Natural killer cell (primary cell): ENCODE measurements around the gene DNAH7. TPM values are rescaled to one million over a fixed set of nuclear protein-coding genes. Genes with fewer than 3 reads are reported as not detected.
A peak's percentile ranks its signal among the peaks of the same experiment; 100 is the strongest.
"Not testable (repeated sequence)": the region's sequence is repeated elsewhere in the genome, so short reads cannot be mapped to it uniquely, and the experiment has no call there.

ENCODE experiments used
- ATAC-seq, 3 donors: fragments of 150-1000 bp in 2 of 3; fragments of 200-7000 bp in 1 of 3; cut with Tn5 transposase; 1 replicate in 1 of 3; 2 replicates in 2 of 3; pipeline ENCODE4 v1.10.0; 2021; ENCODE audit warnings: mild to moderate bottlenecking in 2 of 3, moderate library complexity in 2 of 3
- DNase-seq, 2 donors: peaks; one replicate each; pipeline versions ENCODE4 v3.0.0 to v3.0.0-alpha.2; 2013 to 2021; ENCODE audit warnings: mixed read lengths in 1 of 2
- H3K27ac ChIP-seq: one replicate; pipeline ENCODE4 v1.5.1; 2013; ENCODE audit warnings: mild to moderate bottlenecking, low read length
- H3K27me3 ChIP-seq: one replicate; pipeline ENCODE4 v1.6.1; 2013; ENCODE audit warnings: low read length; ENCODE audit not compliant: control insufficient read depth, insufficient read depth
- H3K36me3 ChIP-seq: one replicate; pipeline ENCODE4 v1.6.1; 2013; ENCODE audit warnings: low read length; ENCODE audit not compliant: control insufficient read depth, insufficient read depth
- H3K4me1 ChIP-seq: one replicate; pipeline ENCODE4 v1.6.1; 2013; ENCODE audit warnings: low read length; ENCODE audit not compliant: control insufficient read depth, insufficient read depth
- H3K4me3 ChIP-seq: one replicate; pipeline ENCODE4 v1.5.1; 2013; ENCODE audit warnings: low read length
- H3K9me3 ChIP-seq: one replicate; pipeline ENCODE4 v1.6.1; 2013; ENCODE audit warnings: low read length; ENCODE audit not compliant: control insufficient read depth, insufficient read depth
- H3K27ac Mint-ChIP-seq, 2 donors: one replicate each; pipeline ENCODE4 v1.8.0; 2022; ENCODE audit warnings: mild to moderate bottlenecking in 2 of 2, mixed read lengths in 2 of 2, moderate library complexity in 1 of 2
- H3K27me3 Mint-ChIP-seq, 2 donors: one replicate each; pipeline ENCODE4 v1.8.0; 2022; ENCODE audit warnings: low read depth in 2 of 2, mixed read lengths in 2 of 2
- H3K36me3 Mint-ChIP-seq: one replicate; pipeline ENCODE4 v1.8.0; 2022; ENCODE audit warnings: mixed read lengths
- H3K4me1 Mint-ChIP-seq, 2 donors: one replicate each; pipeline ENCODE4 v1.8.0; 2022; ENCODE audit warnings: mixed read lengths in 2 of 2
- H3K4me3 Mint-ChIP-seq: one replicate; pipeline ENCODE4 v1.8.0; 2022; ENCODE audit warnings: mild to moderate bottlenecking, moderate library complexity, mixed read lengths
- H3K9me3 Mint-ChIP-seq, 2 donors: one replicate each; pipeline ENCODE4 v1.8.0; 2022; ENCODE audit warnings: mixed read lengths in 2 of 2
- WGBS: methylation state at CpG from one replicate; pipeline ENCODE4 v1.1.7; 2013; ENCODE audit warnings: missing lambda C conversion rate; ENCODE audit not compliant: insufficient coverage; 5-methylcytosine and 5-hydroxymethylcytosine counted together
- intact Hi-C: fragments of 100-400 bp; cut with micrococcal nuclease; formaldehyde crosslinking; loops from one replicate; pipeline ENCODE4 v1.14.2; 2022
- total RNA-seq, 4 donors: library from RNA; stranded (reverse); fragments of 120-200 nt in 1 of 4; gene quantifications; one replicate each; pipeline versions ENCODE4 v1.2.3 to v1.2.4, GENCODE V29; 2013 to 2022
- TF ChIP-seq, protein P1 (sequence below): fragments of 200-600 bp; IDR thresholded peaks from one replicate; pipeline ENCODE4 v1.8.0; 2022; ENCODE audit warnings: antibody characterized with exemption

Gene DNAH7
- total RNA-seq, 3 donors from 2014 or later (not counting 1 experiment from before 2014, with no cell fraction given), result 0.07 to 0.20 TPM; not detected in 1

GRCh38 chr2:195695002-195695631, 373.5 kb downstream of the DNAH7 start:
- TF ChIP-seq, protein P1, sequence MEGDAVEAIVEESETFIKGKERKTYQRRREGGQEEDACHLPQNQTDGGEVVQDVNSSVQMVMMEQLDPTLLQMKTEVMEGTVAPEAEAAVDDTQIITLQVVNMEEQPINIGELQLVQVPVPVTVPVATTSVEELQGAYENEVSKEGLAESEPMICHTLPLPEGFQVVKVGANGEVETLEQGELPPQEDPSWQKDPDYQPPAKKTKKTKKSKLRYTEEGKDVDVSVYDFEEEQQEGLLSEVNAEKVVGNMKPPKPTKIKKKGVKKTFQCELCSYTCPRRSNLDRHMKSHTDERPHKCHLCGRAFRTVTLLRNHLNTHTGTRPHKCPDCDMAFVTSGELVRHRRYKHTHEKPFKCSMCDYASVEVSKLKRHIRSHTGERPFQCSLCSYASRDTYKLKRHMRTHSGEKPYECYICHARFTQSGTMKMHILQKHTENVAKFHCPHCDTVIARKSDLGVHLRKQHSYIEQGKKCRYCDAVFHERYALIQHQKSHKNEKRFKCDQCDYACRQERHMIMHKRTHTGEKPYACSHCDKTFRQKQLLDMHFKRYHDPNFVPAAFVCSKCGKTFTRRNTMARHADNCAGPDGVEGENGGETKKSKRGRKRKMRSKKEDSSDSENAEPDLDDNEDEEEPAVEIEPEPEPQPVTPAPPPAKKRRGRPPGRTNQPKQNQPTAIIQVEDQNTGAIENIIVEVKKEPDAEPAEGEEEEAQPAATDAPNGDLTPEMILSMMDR, result no peak
- peaks cover 4% of the 10 kb centered on the region for H3K36me3 Mint-ChIP-seq
- H3K36me3 ChIP-seq, result peaks cover 5% of the 10 kb centered on the region
- H3K4me1 ChIP-seq, result peaks cover 4% of the 10 kb centered on the region
- H3K9me3 Mint-ChIP-seq, result peaks cover 3 to 4% of the 10 kb centered on the region in 2 donors
- no peak overlapping the region for H3K27ac ChIP-seq
- H3K27me3 Mint-ChIP-seq, result no peaks in the 10 kb centered on the region
- peaks cover 64 to 71% of the 10 kb centered on the region in 2 donors for H3K4me1 Mint-ChIP-seq
- no peak for ATAC-seq
- no peak for DNase-seq
- no peaks in the 10 kb centered on the region for H3K27me3 ChIP-seq
- no peak overlapping the region for H3K4me3 ChIP-seq
- H3K9me3 ChIP-seq, result peaks cover 3% of the 10 kb centered on the region
- intact Hi-C loops, result no loop called here
- peak overlapping the region in 1 of 2 donors; percentile 31 for H3K27ac Mint-ChIP-seq
- 92% methylated on average over 8 of the region's 8 CpGs for WGBS
- H3K4me3 Mint-ChIP-seq, result no peak overlapping the region

- Histone ChIP-seq H3K27me3 (no peaks in the 10 kb centered on the region), H3K4me3 (no peak overlapping the region), H3K4me1 (peaks cover 4% of the 10 kb centered on the region), H3K27ac (no peak overlapping the region), H3K9me3 (peaks cover 3% of the 10 kb centered on the region), H3K36me3 (peaks cover 5% of the 10 kb centered on the region)
- Mint-ChIP-seq H3K36me3 (no peaks in the 10 kb centered on the region), H3K4me3 (no peak overlapping the region), H3K27me3 (no peaks in the 10 kb centered on the region), H3K27ac (no peak overlapping the region), H3K4me1 (peaks cover 61 to 66% of the 10 kb centered on the region in 2 donors), H3K9me3 (no peaks in the 10 kb centered on the region)
- DNase-seq (no peak), ATAC-seq (no peak)
- 94% methylated on average over 7 of the region's 7 CpGs for WGBS
- TF ChIP-seq, protein P1, result no peak
- intact Hi-C loops, result no loop called here
Measured at GRCh38 chr2:195694553-195694952, 374.1 kb downstream of the DNAH7 start.

DNA sequence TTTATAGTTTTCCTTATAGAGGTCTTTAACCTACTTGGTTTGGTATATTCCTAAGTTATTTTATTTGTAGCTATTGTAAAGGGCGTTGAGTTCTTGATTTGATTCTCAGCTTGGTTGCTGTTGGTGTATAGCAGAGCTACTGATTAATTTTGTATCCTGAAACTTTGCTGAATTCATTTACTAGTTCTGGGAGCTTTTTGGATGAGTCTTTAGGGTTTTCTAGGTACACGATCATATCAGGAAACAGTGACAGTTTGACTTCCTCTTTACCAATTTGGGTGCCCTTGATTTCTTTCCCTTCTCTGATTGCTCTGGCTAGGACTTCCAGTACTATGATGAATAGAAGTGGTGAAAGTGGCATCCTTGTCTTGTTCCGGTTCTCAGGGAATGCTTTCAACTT, 376.1 kb downstream of the DNAH7 start:
- H3K36me3 ChIP-seq, intact Hi-C loops, H3K27me3 Mint-ChIP-seq, H3K36me3 Mint-ChIP-seq, H3K27ac ChIP-seq, H3K4me1 ChIP-seq, ATAC-seq, H3K9me3 Mint-ChIP-seq, H3K9me3 ChIP-seq, H3K4me3 ChIP-seq, H3K4me3 Mint-ChIP-seq, H3K27ac Mint-ChIP-seq, DNase-seq, H3K27me3 ChIP-seq: not testable (repeated sequence)
- WGBS, result 45% methylated on average over 2 of the region's 3 CpGs
- H3K4me1 Mint-ChIP-seq, result peaks cover 45 to 46% of the 10 kb centered on the region in 2 donors

Other genes starting within 250 kb of the DNAH7 start
- gene STK17B, start 102.7 kb upstream of the DNAH7 start, total RNA-seq, result 100 to 1,000 TPM; 295 to 390 (median 380) TPM